SK-MEL-5 (cell line): Measurements from ENCODE around the gene SHLD1. TPM values are rescaled to one million over a fixed set of nuclear protein-coding genes. Genes with fewer than 3 reads are reported as not detected.
"Not testable (repeated sequence)": the region's sequence is repeated elsewhere in the genome, so short reads cannot be mapped to it uniquely, and the experiment has no call there.

Experiments
- DNase-seq: peaks from one replicate; pipeline ENCODE4 v3.0.0-alpha.2; 2016; ENCODE audit warnings: low read depth, low spot score
- in situ Hi-C: cut with HindIII; loops from 2 replicates; pipeline ENCODE4 v1.10.0; 2016; ENCODE audit warnings: low sequenced_read_pairs, high pct_unique_total_duplicates, low pct_unique_long_range_greater_than_20kb
- polyA plus RNA-seq, 2 experiments: library from polyadenylated mRNA; depleted of rRNA; stranded (reverse); fragments of >200 nt; gene quantifications; 2 replicates each; pipeline ENCODE4 v1.2.3, GENCODE V29; 2015
- total RNA-seq: library from RNA; depleted of rRNA; stranded (reverse); fragments of >200 nt; shearing (Covaris generic); gene quantifications from 2 replicates; pipeline ENCODE4 v1.2.3, GENCODE V29; 2014; rRNA removed

Gene SHLD1, protein sequence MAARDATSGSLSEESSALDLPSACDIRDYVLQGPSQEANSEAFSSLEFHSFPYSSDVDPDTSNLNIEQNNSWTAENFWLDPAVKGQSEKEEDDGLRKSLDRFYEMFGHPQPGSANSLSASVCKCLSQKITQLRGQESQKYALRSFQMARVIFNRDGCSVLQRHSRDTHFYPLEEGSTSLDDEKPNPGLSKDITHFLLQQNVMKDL
- 1.5 and 4.0 TPM in 2 replicates for total RNA-seq
- 4.0 and 4.9 TPM in 2 replicates for polyA plus RNA-seq (2015; cell fraction: cytosol; rRNA removed)
- not detected in 2 replicates for polyA plus RNA-seq (2015; cell fraction: nucleus; rRNA removed)

GRCh38 chr20:5749952-5750779, at the start of gene SHLD1:
Gene SHLD1, plus strand, starts transcription at chr20:5750401. Its CDS starts 22,465 bp downstream, at chr20:5772866.
- peak; percentile 94 for DNase-seq
- in situ Hi-C loops: no loop called here

DNA sequence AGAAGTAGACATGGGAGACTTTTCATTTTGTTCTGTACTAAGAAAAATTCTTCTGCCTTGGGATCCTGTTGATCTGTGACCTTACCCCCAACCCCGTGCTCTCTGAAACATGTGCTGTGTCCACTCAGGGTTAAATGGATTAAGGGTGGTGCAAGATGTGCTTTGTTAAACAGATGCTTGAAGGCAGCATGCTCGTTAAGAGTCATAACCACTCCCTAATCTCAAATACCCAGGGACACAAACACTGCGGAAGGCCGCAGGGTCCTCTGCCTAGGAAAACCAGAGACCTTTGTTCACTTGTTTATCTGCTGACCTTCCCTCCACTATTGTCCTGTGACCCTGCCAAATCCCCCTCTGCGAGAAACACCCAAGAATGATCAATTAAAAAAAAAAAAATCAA, 47.9 kb upstream of the SHLD1 start:
- DNase-seq, in situ Hi-C loops: not testable (repeated sequence)

- no peak for DNase-seq
Measured at GRCh38 chr20:5703681-5704101, 46.5 kb upstream of the SHLD1 start.

GRCh38 chr20:5705827-5706226, 44.4 kb upstream of the SHLD1 start:
- in situ Hi-C loops: no loop called here
- no peak for DNase-seq

More at GRCh38 chr20:5703681-5704101, 46.5 kb upstream of the SHLD1 start:
- in situ Hi-C loops: no loop called here

DNA sequence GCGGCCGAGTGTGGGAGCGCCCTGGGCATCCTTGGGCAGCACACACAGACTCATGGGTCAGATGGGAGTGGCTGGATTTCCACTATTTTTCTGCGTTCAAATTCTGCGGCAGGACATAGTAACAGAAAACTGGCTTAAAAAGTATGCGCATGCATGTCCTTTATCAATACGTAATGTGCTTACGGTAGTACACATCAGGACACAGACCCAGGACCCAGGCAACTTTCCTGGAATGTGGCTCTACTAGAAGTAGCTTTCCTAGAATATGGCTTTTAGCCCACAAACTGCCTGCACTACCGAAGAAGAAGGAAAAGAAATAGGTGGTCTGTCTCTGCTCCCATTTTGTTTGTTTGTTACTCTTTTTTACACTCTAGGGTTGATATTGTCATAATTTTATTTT, 43.4 kb upstream of the SHLD1 start:
- in situ Hi-C loops: no loop called here
- DNase-seq: no peak

DNA sequence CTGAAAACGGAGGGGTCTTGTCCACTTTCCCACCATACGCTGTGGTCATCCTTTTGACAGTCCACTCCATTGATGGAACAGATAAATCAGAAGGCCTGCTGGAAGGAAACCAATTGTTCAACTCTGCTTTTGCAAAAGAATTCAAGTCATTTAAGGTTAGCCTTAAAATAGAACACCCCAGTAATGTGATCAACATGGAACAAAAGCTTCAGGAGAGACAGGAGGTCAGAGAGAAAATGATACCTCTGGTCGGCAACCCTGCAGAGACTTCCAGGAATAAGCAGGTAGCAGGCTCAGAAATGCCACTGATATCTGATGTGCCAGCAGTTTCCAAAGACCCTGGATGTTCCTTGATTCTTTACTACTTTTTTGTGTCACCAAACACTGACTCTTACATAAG, 39.6 kb upstream of the SHLD1 start:
- no peak for DNase-seq
- in situ Hi-C loops: no loop called here

- in situ Hi-C loops: no loop called here
- DNase-seq: no peak
Measured at GRCh38 chr20:5714261-5715041, 35.8 kb upstream of the SHLD1 start.

GRCh38 chr20:5715071-5715841, 34.9 kb upstream of the SHLD1 start:
- in situ Hi-C loops: no loop called here
- DNase-seq: no peak

DNA sequence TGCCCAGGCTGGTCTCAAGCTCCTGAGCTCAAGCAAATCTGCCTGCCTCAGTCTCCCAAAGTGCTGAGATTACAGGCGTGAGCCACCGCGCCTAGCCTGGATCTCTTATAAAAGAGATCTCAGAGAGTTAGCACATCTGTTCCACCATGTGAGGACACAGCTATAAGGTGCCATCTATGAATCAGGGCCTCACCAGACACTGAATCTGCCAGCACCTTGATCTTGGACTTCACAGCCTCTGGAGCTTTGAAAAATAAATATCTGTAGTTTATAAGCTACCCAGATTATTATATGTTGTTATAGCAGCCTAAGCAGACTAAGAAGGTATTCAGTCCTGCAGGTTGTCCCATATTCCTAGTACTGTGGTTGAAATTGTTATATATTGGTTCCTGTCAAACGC, 33.2 kb upstream of the SHLD1 start:
- in situ Hi-C loops: no loop called here
- DNase-seq: no peak

- in situ Hi-C loops: no loop called here
- DNase-seq: no peak
Measured at GRCh38 chr20:5718896-5719595, 31.2 kb upstream of the SHLD1 start.

- in situ Hi-C loops: no loop called here
- DNase-seq: no peak
Measured at GRCh38 chr20:5719861-5720403, 30.3 kb upstream of the SHLD1 start.

DNA sequence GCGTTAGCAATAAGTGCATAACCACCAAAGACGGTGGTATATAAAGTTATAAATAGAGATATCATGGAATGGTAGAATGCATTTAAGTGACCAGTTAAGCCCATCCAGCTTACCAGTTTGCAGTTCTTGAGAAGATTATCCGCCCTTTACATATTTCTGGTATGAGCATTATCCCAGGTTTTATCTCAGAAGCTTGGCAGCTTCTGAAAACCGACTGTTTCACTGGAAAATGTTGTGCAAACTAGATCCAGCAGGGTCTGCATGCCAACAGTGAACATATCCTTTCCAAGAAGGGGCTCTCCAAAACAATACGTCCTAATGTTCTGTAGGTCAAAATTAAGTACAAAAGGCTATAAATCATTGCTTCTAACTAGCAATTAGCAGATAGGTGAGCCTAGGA, 29.5 kb upstream of the SHLD1 start:
- no peak for DNase-seq
- in situ Hi-C loops: no loop called here

DNA sequence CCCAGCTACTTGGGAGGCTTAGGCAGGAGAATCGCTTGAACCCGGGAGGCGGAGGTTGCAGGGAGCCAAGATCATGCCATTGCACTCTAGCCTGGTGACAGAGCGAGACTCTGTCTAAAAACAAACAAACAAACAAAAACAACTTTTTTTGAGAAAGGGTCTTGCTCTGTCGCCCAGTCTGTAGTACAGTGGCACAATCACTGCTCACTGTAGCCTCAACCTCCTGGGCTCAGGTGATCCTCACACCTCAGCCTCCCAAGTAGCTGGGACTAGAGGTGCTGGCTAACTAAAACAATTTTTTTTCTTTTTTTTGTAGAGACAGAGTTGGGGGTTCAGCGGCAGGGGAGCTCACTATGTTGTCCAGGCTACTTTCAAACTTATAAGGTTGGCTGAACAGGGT, 28.8 kb upstream of the SHLD1 start:
- DNase-seq, in situ Hi-C loops: not testable (repeated sequence)

DNA sequence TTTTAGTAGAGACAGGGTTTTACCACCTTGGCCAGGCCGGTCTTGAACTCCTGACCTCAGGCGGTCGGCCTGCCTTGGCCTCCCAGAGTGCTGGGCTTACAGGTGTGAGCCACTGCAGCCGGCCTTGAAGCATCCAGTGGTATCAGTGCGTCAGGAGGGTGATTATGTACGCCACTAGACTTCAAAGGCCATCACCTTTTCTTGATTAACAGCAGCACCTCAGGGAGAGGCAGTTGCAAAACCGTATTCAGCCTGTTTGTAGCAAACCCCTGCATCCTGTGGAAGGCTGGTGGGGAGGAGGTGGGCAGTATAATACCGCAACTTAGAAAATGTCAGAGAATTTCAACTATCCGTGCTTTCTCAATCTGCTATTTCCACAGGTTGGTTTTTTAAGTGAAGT, 27.3 kb upstream of the SHLD1 start:
- no peak for DNase-seq
- in situ Hi-C loops: no loop called here

GRCh38 chr20:5725183-5725463, 25.1 kb upstream of the SHLD1 start:
- in situ Hi-C loops, DNase-seq: not testable (repeated sequence)

- DNase-seq: no peak
- in situ Hi-C loops: no loop called here
Measured at GRCh38 chr20:5727018-5727515, 23.1 kb upstream of the SHLD1 start.

DNA sequence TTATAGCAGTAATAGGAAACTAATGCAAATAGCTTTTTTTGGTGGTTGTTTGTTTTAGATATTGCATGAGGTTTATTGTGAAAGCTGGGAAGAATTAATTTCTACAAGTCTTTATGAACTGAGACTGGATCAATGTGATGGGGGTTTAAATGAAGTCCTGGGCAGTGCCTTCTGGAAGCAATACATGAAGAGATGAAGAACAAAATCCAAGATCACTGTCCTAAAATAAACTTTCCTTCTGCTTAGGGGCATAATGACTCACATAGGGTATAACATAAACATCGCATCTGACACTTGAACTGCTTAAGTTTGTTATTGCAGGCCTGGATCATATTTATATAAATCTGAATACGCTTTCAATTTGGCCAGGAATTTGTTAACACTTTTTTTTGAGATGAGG, 20.9 kb upstream of the SHLD1 start:
- in situ Hi-C loops: no loop called here
- DNase-seq: no peak
